C4-2B (cell line): ENCODE results near the gene NOVA2.

ENCODE experiments used
- H3K27ac ChIP-seq: fragments of 450-650 bp; 2 replicates; pipeline ENCODE4 v1.5.1; 2017
- CTCF ChIP-seq: fragments of 450-650 bp; conservative IDR thresholded peaks from 2 replicates; pipeline ENCODE4 v1.5.1; 2017; ENCODE audit warnings: mild to moderate bottlenecking
- ZFX ChIP-seq: fragments of 450-650 bp; IDR thresholded peaks from 2 replicates; pipeline ENCODE4 v1.6.1; 2017

The NOVA2 gene

GRCh38 chr19:45972081-45972946 is 1.4 kb downstream of the NOVA2 start:
- no peak for TF ChIP-seq ZFX
- no peak for TF ChIP-seq CTCF
- no peak overlapping the region for H3K27ac ChIP-seq

GRCh38 chr19:45971260-45971902 is 2.3 kb downstream of the NOVA2 start:
- H3K27ac ChIP-seq, result no peak overlapping the region
- TF ChIP-seq ZFX, result no peak
- TF ChIP-seq CTCF, result no peak

DNA sequence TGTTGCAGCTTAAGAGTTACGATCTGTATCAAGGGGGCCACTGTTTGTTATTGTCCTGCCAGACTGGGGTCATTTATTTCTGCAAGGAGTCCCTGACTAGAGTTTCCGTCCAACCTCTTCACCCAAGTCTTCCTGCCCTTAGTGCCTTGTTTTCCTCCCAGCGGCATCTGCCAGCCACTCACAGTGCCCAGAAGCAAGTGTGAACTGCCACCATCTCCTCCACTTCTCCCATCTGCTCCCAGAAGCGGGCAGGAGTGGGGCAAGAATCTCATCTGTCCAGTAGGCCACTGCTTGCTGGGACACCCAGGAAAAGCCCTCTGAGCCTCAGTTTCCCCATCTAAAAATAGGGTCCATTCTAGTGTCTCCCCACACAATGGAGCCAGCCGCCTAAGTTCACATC is 4.0 kb downstream of the NOVA2 start:
- no peak for TF ChIP-seq CTCF
- TF ChIP-seq ZFX, result no peak
- H3K27ac ChIP-seq, result no peak overlapping the region

GRCh38 chr19:45968626-45969025 is 5.0 kb downstream of the NOVA2 start:
- H3K27ac ChIP-seq, result no peak overlapping the region
- TF ChIP-seq CTCF (no peak), ZFX (no peak)

DNA sequence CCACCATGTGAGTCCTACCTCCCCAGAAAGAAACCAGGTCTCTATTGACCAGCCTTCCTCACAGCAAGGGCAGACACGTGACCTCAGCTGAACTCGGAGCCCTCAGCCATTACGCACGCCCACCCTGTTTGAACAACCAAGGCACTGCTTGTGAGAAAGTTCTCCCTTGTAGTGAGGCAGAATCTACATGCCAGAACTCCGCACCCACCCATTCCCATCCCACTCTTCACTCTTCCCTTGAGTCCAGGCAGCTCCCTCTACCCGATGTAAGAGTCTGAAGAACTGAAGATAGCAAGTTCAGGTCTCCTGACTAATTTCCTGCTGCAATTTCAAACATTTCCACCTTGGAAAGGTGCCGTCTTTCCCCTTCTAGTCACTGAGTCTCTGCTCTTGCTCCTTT is 6.4 kb downstream of the NOVA2 start:
- no peak overlapping the region for H3K27ac ChIP-seq
- TF ChIP-seq ZFX (no peak), CTCF (no peak)

GRCh38 chr19:45962021-45962420 is 11.6 kb downstream of the NOVA2 start:
- TF ChIP-seq ZFX, result no peak
- TF ChIP-seq CTCF, result no peak
- H3K27ac ChIP-seq, result no peak overlapping the region

- H3K27ac ChIP-seq, result no peak overlapping the region
- no peak for TF ChIP-seq CTCF
- TF ChIP-seq ZFX, result no peak
Observed at GRCh38 chr19:45960595-45961235, 12.9 kb downstream of the NOVA2 start.
